Measurements from ENCODE around the gene SYNC. TPM values are rescaled to one million over a fixed set of nuclear protein-coding genes. Genes with fewer than 3 reads are reported as not detected.

SYNC gene
- total and polyA plus RNA-seq, 9 of the 15 experiments (the other 6 are each of a cell fraction or from before 2014, with no cell fraction given), result 0.49 to 1.1 (median 0.87) TPM

- TF ChIP-seq, protein P1, sequence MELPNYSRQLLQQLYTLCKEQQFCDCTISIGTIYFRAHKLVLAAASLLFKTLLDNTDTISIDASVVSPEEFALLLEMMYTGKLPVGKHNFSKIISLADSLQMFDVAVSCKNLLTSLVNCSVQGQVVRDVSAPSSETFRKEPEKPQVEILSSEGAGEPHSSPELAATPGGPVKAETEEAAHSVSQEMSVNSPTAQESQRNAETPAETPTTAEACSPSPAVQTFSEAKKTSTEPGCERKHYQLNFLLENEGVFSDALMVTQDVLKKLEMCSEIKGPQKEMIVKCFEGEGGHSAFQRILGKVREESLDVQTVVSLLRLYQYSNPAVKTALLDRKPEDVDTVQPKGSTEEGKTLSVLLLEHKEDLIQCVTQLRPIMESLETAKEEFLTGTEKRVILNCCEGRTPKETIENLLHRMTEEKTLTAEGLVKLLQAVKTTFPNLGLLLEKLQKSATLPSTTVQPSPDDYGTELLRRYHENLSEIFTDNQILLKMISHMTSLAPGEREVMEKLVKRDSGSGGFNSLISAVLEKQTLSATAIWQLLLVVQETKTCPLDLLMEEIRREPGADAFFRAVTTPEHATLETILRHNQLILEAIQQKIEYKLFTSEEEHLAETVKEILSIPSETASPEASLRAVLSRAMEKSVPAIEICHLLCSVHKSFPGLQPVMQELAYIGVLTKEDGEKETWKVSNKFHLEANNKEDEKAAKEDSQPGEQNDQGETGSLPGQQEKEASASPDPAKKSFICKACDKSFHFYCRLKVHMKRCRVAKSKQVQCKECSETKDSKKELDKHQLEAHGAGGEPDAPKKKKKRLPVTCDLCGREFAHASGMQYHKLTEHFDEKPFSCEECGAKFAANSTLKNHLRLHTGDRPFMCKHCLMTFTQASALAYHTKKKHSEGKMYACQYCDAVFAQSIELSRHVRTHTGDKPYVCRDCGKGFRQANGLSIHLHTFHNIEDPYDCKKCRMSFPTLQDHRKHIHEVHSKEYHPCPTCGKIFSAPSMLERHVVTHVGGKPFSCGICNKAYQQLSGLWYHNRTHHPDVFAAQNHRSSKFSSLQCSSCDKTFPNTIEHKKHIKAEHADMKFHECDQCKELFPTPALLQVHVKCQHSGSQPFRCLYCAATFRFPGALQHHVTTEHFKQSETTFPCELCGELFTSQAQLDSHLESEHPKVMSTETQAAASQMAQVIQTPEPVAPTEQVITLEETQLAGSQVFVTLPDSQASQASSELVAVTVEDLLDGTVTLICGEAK (IDR thresholded peaks at IDR 0.05), result 0 out of 2 replicates have a peak, but pooled peaks have one; percentile 26
- TF ChIP-seq, protein P1 (CRISPR knock-in tag; IDR thresholded peaks at IDR 0.05), result no peak
- TF ChIP-seq NR2F6 (CRISPR knock-in tag; IDR thresholded peaks at IDR 0.05) (no peak), GATAD2A (IDR thresholded peaks at IDR 0.05) (no peak), PBX2 (CRISPR knock-in tag; IDR thresholded peaks at IDR 0.05; ENCODE audit: low read depth) (no peak), PBX2 (tag; conservative IDR thresholded peaks at IDR 0.05; ENCODE audit: low read depth) (no peak)
Measured at GRCh38 chr1:32703479-32704291, 1.1 kb upstream of the SYNC start (continued).

Data from K562 (cell line).